GM19099 (cell line): ENCODE data around the gene CNGA4.

Experiments
- POLR2A ChIP-seq: IDR thresholded peaks from 3 replicates; pipeline ENCODE4 v1.6.1; 2011; ENCODE audit warnings: low read depth; ENCODE audit not compliant: insufficient read length; ENCODE audit errors: extremely low read depth

The CNGA4 gene

DNA sequence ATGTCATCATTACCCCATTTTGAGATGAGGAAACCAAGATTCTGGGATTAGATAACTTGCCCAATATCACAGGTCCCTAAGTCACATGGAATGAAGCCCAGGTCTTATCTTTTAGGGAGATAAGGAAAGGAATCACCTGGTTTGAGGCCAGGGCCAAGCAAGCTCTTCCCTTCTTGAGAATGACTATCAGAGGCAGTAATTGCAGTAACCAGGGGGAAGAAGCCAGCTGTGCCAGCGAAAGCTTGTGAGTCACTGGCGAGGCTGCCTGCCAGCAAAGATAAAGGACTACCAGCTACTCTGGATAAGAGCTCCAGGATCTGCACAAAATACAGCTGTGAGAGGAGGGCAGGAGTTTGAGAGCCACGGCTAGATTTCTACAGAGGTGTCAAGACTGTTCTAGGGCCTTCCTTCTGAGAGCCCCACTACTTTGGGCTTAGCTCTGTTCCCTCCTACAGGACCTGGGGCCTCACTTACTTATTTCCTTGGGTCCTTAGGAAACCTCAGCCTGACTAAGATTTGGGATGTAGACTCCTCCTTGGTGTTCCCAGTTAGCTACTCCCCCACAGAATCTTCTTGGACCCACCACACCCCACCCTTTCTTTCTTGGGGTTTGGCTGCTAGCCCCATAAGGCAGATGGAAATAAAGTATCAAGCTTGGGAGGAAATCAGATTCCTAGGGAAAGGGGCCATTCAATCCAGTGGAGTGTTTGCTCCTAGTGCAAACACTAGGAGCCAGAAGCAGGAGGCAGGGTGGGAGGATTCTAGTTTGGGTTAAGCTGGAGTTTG is 11.1 kb downstream of the CNGA4 start:
- TF ChIP-seq POLR2A = no peak

DNA sequence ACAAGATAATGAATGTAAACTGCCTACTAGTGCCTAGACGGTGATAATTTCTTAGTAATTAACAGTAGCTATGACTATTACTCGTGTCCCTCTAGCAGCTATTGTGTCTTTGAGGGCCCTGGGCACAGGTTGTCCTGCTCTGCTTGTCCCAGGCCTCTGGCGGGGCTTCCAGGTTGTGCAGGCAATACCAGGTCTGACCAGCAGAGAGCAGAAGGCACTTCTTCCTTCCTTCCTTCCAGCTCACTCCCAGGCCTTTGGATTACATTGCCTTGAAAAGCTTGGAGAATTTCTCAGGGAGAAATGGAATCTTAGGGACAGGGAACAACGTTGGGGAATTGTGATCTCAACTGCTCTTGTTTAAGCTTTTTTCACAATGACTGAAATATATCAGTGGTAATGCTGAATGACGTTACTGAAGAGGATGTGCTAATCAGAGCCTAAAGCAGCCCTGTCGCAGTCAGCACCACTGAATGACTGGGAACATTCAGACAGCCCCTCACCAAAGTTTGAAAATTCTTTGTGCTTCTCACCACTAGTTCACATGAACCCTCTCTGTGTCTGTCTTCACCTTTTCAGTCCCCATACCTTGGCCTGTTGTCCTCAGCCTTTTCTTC is 12.3 kb downstream of the CNGA4 start:
- no peak for TF ChIP-seq POLR2A

GRCh38 chr11:6251990-6252473 is 13.1 kb downstream of the CNGA4 start:
- TF ChIP-seq POLR2A = no peak

- no peak for TF ChIP-seq POLR2A
Measured at GRCh38 chr11:6253197-6253596, 14.3 kb downstream of the CNGA4 start.

DNA sequence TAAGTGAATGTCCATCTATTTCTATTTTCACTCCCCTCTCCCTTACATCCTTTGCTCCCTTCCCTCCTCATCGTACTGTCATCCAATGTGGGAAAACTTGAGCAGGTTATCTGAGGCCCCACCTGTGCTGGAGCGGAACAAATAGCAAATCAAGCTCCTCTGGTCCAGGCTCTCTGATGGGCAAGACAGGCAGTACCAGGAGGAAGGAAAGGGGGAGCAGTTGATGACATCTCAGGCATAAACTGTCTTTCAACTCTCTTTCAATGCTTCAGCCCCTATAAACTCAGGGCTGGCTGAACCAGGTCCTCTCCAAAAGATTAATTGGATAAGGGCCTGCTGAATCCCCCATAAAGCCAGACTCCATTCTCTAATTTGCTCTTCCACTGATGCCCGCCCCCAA is 19.3 kb downstream of the CNGA4 start:
- no peak for TF ChIP-seq POLR2A

DNA sequence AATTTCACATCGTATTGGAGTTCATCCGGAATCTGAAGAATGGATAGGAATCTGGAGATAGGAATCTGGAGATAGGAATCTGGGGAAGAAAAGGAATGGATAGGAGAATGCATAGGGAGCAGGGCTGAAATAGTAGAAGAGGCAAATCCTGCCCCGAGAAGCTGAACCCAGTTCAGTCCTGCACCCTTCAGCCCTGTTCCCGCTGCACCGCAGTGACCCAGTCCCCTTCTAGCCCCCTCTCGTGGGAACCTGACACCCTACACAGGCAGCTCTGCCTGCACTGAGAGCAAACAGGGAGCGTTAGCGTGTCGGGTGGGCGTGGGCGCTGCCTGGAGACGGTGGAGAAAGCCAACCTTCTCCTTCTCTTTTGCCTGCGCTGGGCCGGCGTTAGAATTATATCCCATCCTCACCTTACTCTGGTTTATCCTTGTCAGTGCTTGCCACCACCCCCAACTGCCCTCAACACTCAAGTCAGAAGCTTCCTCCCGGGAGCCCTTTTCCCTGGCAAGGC is 19.7 kb downstream of the CNGA4 start:
- TF ChIP-seq POLR2A = no peak

- TF ChIP-seq POLR2A = no peak
Measured at GRCh38 chr11:6260207-6260726, 21.4 kb downstream of the CNGA4 start.

- TF ChIP-seq POLR2A = no peak
Measured at GRCh38 chr11:6263662-6264061, 24.8 kb downstream of the CNGA4 start.

DNA sequence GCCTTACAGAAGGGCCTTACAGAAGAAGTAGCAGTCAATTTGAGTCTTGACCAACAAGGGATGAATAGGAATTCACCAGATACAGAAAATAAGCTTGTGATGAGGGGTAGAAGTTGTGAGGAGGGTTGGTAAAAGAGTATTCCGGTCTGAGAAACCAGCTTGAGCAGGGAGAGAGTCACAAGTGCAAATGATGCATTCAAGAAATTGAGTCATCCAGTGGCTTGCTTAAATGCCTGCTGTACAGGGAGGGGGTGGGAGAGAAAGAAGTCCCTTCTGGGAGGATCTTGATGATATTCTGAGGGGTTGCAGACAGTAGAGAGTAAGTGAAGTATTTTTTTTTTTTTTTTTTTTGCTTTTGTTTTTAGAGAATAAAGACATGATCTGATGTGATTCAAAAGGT is 29.9 kb downstream of the CNGA4 start:
- TF ChIP-seq POLR2A = no peak

- TF ChIP-seq POLR2A = no peak
Measured at GRCh38 chr11:6269994-6270393, 31.1 kb downstream of the CNGA4 start.

- no peak for TF ChIP-seq POLR2A
Measured at GRCh38 chr11:6270584-6271246, 31.8 kb downstream of the CNGA4 start.

DNA sequence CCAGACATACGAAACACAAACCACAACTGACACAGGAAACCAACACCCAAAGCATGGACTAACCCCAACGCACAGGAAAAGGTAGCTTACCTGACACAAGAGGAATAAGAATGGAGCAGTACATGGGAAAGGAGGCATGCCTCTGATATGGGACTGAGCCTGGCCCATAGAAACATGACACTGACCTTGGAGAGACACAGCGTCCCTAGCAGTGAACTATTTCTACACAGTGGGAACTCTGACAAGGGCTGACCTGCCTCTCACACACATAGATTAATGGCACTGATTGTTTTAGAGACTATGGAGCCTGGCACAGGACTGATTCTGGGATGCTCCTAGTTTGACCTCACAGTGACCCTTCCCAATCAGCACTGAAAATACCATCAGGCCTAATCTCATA is 32.7 kb downstream of the CNGA4 start:
- no peak for TF ChIP-seq POLR2A

GRCh38 chr11:6273188-6273587 is 34.3 kb downstream of the CNGA4 start:
- no peak for TF ChIP-seq POLR2A

GRCh38 chr11:6283453-6284023 is 44.6 kb downstream of the CNGA4 start:
- TF ChIP-seq POLR2A = no peak

GRCh38 chr11:6284250-6284649 is 45.4 kb downstream of the CNGA4 start:
- no peak for TF ChIP-seq POLR2A
